ENCODE data around the gene AGAP3. TPM values are rescaled to one million over a fixed set of nuclear protein-coding genes. Genes with fewer than 3 reads are reported as not detected.

The AGAP3 gene
- total RNA-seq, 4 donors from 2014 or later: 28.2 to 174 (median 53.2) TPM

GRCh38 chr7:151062111-151062398, 24.2 kb upstream of the AGAP3 start:
- intact Hi-C loops (cut with DNase I; ENCODE audit: low total_unique reads): no loop called here
- H3K36me3 ChIP-seq: no peaks in the 10 kb centered on the region
- H3K27ac ChIP-seq: peak overlapping the region; percentile 98 to 99
- H3K4me3 ChIP-seq: no peak overlapping the region
- no peak for DNase-seq
- no peaks in the 10 kb centered on the region for H3K9me3 ChIP-seq
- TF ChIP-seq CTCF (IDR thresholded peaks at IDR 0.05): no peak
- no peak for TF ChIP-seq POLR2A (IDR thresholded peaks at IDR 0.05)
- H3K27me3 ChIP-seq: no peaks in the 10 kb centered on the region
- peaks cover 0 to 29% of the 10 kb centered on the region in 2 donors for H3K4me1 ChIP-seq

GRCh38 chr7:151062399-151063211, 23.7 kb upstream of the AGAP3 start:
- no peaks in the 10 kb centered on the region for H3K27me3 ChIP-seq
- H3K9me3 ChIP-seq: no peaks in the 10 kb centered on the region
- H3K36me3 ChIP-seq: no peaks in the 10 kb centered on the region
- H3K4me3 ChIP-seq: peak overlapping the region in 1 of 2 donors; percentile 24
- peak overlapping the region; percentile 98 to 99 for H3K27ac ChIP-seq
- intact Hi-C loops (cut with DNase I; ENCODE audit: low total_unique reads): no loop called here
- TF ChIP-seq POLR2A (IDR thresholded peaks at IDR 0.05): no peak
- TF ChIP-seq CTCF (IDR thresholded peaks at IDR 0.05): no peak
- peaks cover 0 to 24% of the 10 kb centered on the region in 2 donors for H3K4me1 ChIP-seq
- peak; percentile 47 to 62 for DNase-seq

GRCh38 chr7:151063212-151063561, 23.1 kb upstream of the AGAP3 start:
- no peak for TF ChIP-seq POLR2A (IDR thresholded peaks at IDR 0.05)
- no peak for TF ChIP-seq CTCF (IDR thresholded peaks at IDR 0.05)
- no peaks in the 10 kb centered on the region for H3K9me3 ChIP-seq
- intact Hi-C loops (cut with DNase I; ENCODE audit: low total_unique reads): no loop called here
- peaks cover 0 to 24% of the 10 kb centered on the region in 2 donors for H3K4me1 ChIP-seq
- peak overlapping the region; percentile 98 to 99 for H3K27ac ChIP-seq
- no peaks in the 10 kb centered on the region for H3K27me3 ChIP-seq
- DNase-seq: peak; percentile 75 to 77
- H3K4me3 ChIP-seq: peak overlapping the region in 1 of 2 donors; percentile 24
- no peaks in the 10 kb centered on the region for H3K36me3 ChIP-seq

GRCh38 chr7:151064454-151064853, 21.8 kb upstream of the AGAP3 start:
- intact Hi-C loops (cut with DNase I; ENCODE audit: low total_unique reads): no loop called here
- no peaks in the 10 kb centered on the region for H3K27me3 ChIP-seq
- H3K4me3 ChIP-seq: no peak overlapping the region
- TF ChIP-seq POLR2A (IDR thresholded peaks at IDR 0.05) (no peak), CTCF (IDR thresholded peaks at IDR 0.05) (no peak)
- no peak overlapping the region for H3K27ac ChIP-seq
- no peaks in the 10 kb centered on the region for H3K36me3 ChIP-seq
- H3K4me1 ChIP-seq: peaks cover 0 to 24% of the 10 kb centered on the region in 2 donors
- DNase-seq: no peak
- H3K9me3 ChIP-seq: no peaks in the 10 kb centered on the region

- no peaks in the 10 kb centered on the region for H3K36me3 ChIP-seq
- no peak overlapping the region for H3K27ac ChIP-seq
- no peaks in the 10 kb centered on the region for H3K9me3 ChIP-seq
- peaks cover 0 to 24% of the 10 kb centered on the region in 2 donors for H3K4me1 ChIP-seq
- H3K4me3 ChIP-seq: no peak overlapping the region
- no peaks in the 10 kb centered on the region for H3K27me3 ChIP-seq
- TF ChIP-seq POLR2A (IDR thresholded peaks at IDR 0.05) (no peak), CTCF (IDR thresholded peaks at IDR 0.05) (no peak)
- no peak for DNase-seq
- intact Hi-C loops (cut with DNase I; ENCODE audit: low total_unique reads): no loop called here
Observed at GRCh38 chr7:151064993-151065392, 21.3 kb upstream of the AGAP3 start.

Data from uterus (tissue), 4 donors.